ENCODE measurements around the gene PCSK5.

PCSK5 gene

GRCh38 chr9:76038431-76038830 is 148.0 kb downstream of the PCSK5 start:
- Histone ChIP-seq H3K79me2 (ENCODE audit: insufficient read depth, low read length) (no peaks in the 10 kb centered on the region), H3K27ac (ENCODE audit: low read depth, low read length) (no peak overlapping the region), H3K27me3 (ENCODE audit: low read length) (no peaks in the 10 kb centered on the region), H3K9ac (ENCODE audit: low read length) (no peak overlapping the region), H3K9me2 (replicated peaks; ENCODE audit: insufficient read depth, low read length) (no peaks in the 10 kb centered on the region), H3K9me3 (ENCODE audit: insufficient read depth, low read length) (no peaks in the 10 kb centered on the region), H3K4me2 (ENCODE audit: low read depth, low read length, poor library complexity, severe bottlenecking) (no peak overlapping the region), H3K36me3 (ENCODE audit: low read length) (no peaks in the 10 kb centered on the region), H4K20me1 (ENCODE audit: low read depth, low read length) (no peaks in the 10 kb centered on the region), H2AFZ (ENCODE audit: low read depth, low read length, severe bottlenecking) (no peak overlapping the region), H3F3A (ENCODE audit: insufficient read depth) (no peaks in the 10 kb centered on the region), H3K4me3 (ENCODE audit: insufficient read depth, low read length, poor library complexity, severe bottlenecking) (no peak overlapping the region)
- TF ChIP-seq EZH2phosphoT487 (conservative IDR thresholded peaks at IDR 0.05; ENCODE audit: low read length), result no peak
- TF ChIP-seq, protein P1, sequence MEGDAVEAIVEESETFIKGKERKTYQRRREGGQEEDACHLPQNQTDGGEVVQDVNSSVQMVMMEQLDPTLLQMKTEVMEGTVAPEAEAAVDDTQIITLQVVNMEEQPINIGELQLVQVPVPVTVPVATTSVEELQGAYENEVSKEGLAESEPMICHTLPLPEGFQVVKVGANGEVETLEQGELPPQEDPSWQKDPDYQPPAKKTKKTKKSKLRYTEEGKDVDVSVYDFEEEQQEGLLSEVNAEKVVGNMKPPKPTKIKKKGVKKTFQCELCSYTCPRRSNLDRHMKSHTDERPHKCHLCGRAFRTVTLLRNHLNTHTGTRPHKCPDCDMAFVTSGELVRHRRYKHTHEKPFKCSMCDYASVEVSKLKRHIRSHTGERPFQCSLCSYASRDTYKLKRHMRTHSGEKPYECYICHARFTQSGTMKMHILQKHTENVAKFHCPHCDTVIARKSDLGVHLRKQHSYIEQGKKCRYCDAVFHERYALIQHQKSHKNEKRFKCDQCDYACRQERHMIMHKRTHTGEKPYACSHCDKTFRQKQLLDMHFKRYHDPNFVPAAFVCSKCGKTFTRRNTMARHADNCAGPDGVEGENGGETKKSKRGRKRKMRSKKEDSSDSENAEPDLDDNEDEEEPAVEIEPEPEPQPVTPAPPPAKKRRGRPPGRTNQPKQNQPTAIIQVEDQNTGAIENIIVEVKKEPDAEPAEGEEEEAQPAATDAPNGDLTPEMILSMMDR (IDR thresholded peaks at IDR 0.05; ENCODE audit: insufficient read depth, low read length, poor library complexity, severe bottlenecking), result no peak

DNA sequence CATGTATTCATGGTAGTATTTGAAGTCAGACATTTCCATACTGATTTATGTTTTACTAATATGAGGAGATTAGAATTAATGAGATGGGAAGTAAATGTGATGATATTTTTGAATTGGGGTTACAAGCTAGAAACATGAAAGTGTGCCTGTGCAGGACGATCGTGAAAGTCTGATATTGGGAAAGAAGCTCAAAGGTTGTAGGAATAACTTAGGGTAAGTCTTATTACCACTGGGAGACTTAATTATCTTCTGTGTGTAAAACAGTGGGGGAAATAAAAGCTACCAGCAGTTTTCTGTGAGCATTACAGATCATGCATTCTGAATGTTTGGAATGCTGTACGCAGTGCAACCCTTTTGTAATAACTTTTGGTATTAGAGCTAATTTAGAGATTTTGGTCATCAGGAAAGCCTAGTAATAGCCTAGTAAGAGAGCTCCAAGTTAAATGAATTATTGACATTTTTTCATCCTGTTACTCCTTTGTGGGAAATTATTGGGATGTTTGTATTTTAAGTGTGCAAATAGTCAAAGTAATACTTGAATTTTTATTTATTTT is 153.9 kb downstream of the PCSK5 start:
- Histone ChIP-seq H3K4me3 (ENCODE audit: insufficient read depth, low read length, poor library complexity, severe bottlenecking) (no peak overlapping the region), H3F3A (ENCODE audit: insufficient read depth) (no peaks in the 10 kb centered on the region)
- TF ChIP-seq, protein P1 (IDR thresholded peaks at IDR 0.05; ENCODE audit: insufficient read depth, low read length, poor library complexity, severe bottlenecking), result no peak
- no peak for TF ChIP-seq EZH2phosphoT487 (conservative IDR thresholded peaks at IDR 0.05; ENCODE audit: low read length)

GRCh38 chr9:76045221-76045620 is 154.7 kb downstream of the PCSK5 start:
- Histone ChIP-seq H2AFZ (ENCODE audit: low read depth, low read length, severe bottlenecking) (no peak overlapping the region), H3K79me2 (ENCODE audit: insufficient read depth, low read length) (no peaks in the 10 kb centered on the region), H3K9me2 (replicated peaks; ENCODE audit: insufficient read depth, low read length) (no peaks in the 10 kb centered on the region), H3K27me3 (ENCODE audit: low read length) (0 out of 2 replicates have a peak, but pooled peaks cover 4% of the 10 kb centered on the region), H3K36me3 (ENCODE audit: low read length) (no peaks in the 10 kb centered on the region), H3F3A (ENCODE audit: insufficient read depth) (no peaks in the 10 kb centered on the region), H3K9me3 (ENCODE audit: insufficient read depth, low read length) (no peaks in the 10 kb centered on the region), H3K4me2 (ENCODE audit: low read depth, low read length, poor library complexity, severe bottlenecking) (no peak overlapping the region), H3K27ac (ENCODE audit: low read depth, low read length) (no peak overlapping the region), H3K4me3 (ENCODE audit: insufficient read depth, low read length, poor library complexity, severe bottlenecking) (no peak overlapping the region), H3K9ac (ENCODE audit: low read length) (no peak overlapping the region), H4K20me1 (ENCODE audit: low read depth, low read length) (no peaks in the 10 kb centered on the region)
- TF ChIP-seq EZH2phosphoT487 (conservative IDR thresholded peaks at IDR 0.05; ENCODE audit: low read length), result no peak
- TF ChIP-seq, protein P1 (IDR thresholded peaks at IDR 0.05; ENCODE audit: insufficient read depth, low read length, poor library complexity, severe bottlenecking), result no peak

More for the DNA sequence above, 153.9 kb downstream of the PCSK5 start:
- no peak overlapping the region for H3K4me2 ChIP-seq (ENCODE audit: low read depth, low read length, poor library complexity, severe bottlenecking)
- H4K20me1 ChIP-seq (ENCODE audit: low read depth, low read length), result no peaks in the 10 kb centered on the region
- no peaks in the 10 kb centered on the region for H3K9me2 ChIP-seq (replicated peaks; ENCODE audit: insufficient read depth, low read length)
- H3K36me3 ChIP-seq (ENCODE audit: low read length), result no peaks in the 10 kb centered on the region
- no peak overlapping the region for H2AFZ ChIP-seq (ENCODE audit: low read depth, low read length, severe bottlenecking)
- 0 out of 2 replicates have a peak, but pooled peaks cover 4% of the 10 kb centered on the region for H3K27me3 ChIP-seq (ENCODE audit: low read length)
- H3K79me2 ChIP-seq (ENCODE audit: insufficient read depth, low read length), result no peaks in the 10 kb centered on the region
- H3K9me3 ChIP-seq (ENCODE audit: insufficient read depth, low read length), result no peaks in the 10 kb centered on the region
- H3K27ac ChIP-seq (ENCODE audit: low read depth, low read length), result no peak overlapping the region
- no peak overlapping the region for H3K9ac ChIP-seq (ENCODE audit: low read length)
